Breast epithelium (tissue), 3 donors: ENCODE data around the gene FAM180B. TPM values are rescaled to one million over a fixed set of nuclear protein-coding genes. Genes with fewer than 3 reads are reported as not detected.

Source experiments
- total RNA-seq, 3 donors: library from RNA; depleted of rRNA; stranded (reverse); fragments of >200 nt; gene quantifications; one replicate each; pipeline ENCODE4 v1.1.0, GENCODE V29; 2016

Gene FAM180B
- total RNA-seq, 3 donors from 2014 or later, result 11.2 TPM; not detected in 2

Other genes starting within 250 kb of the FAM180B start
- under 1 TPM in 2 of 3 donors, not detected in 1; under 0.01 TPM for gene MYBPC3, start 234.0 kb upstream of the FAM180B start, total RNA-seq
- gene SPI1, start 208.1 kb upstream of the FAM180B start, total RNA-seq, result 10 to 100 TPM; 12.5 to 34.9 (median 15.2) TPM
- gene SLC39A13, start 178.1 kb upstream of the FAM180B start, total RNA-seq, result 10 to 100 TPM; 42.9 to 58.1 (median 52.8) TPM
- gene PSMC3, start 160.2 kb upstream of the FAM180B start, total RNA-seq, result 100 to 1,000 TPM in 2 of 3 donors, 10 to 100 TPM in 1; 98.5 to 168 (median 144) TPM
- gene RAPSN, start 137.5 kb upstream of the FAM180B start, total RNA-seq, result under 1 TPM in 1 of 3 donors, not detected in 2; 0.64 TPM
- gene CELF1, start 33.5 kb upstream of the FAM180B start, total RNA-seq, result 100 to 1,000 TPM in 2 of 3 donors, 10 to 100 TPM in 1; 94.1 to 117 (median 114) TPM
- gene PTPMT1, start 21.1 kb upstream of the FAM180B start, total RNA-seq, result 100 to 1,000 TPM; 130 to 139 (median 137) TPM
- 10 to 100 TPM; 26.6 to 31.5 (median 26.9) TPM for gene KBTBD4, start 7.7 kb upstream of the FAM180B start, total RNA-seq
- 10 to 100 TPM; 49.0 to 59.7 (median 49.2) TPM for gene NDUFS3, start 7.6 kb upstream of the FAM180B start, total RNA-seq
- gene C1QTNF4, start 7.7 kb downstream of the FAM180B start, total RNA-seq, result 1 to 10 TPM in 2 of 3 donors, under 1 TPM in 1; 0.96 to 5.6 (median 4.4) TPM
- 10 to 100 TPM; 38.7 to 47.5 (median 46.0) TPM for gene MTCH2, start 55.9 kb downstream of the FAM180B start, total RNA-seq
- 1 to 10 TPM in 2 of 3 donors, under 1 TPM in 1; 0.16 to 3.2 (median 2.3) TPM for gene AGBL2, start 128.7 kb downstream of the FAM180B start, total RNA-seq
- gene FNBP4, start 180.7 kb downstream of the FAM180B start, total RNA-seq, result 100 to 1,000 TPM; 109 to 227 (median 193) TPM